ENCODE data around the gene TCERG1L.

The TCERG1L gene

GRCh38 chr10:131047501-131047900, 264.0 kb downstream of the TCERG1L start:
- DNase-seq (ENCODE audit: low spot score), result no peak
- Mint-ChIP-seq H3K4me3 (no peak overlapping the region), H3K4me1 (ENCODE audit: low read depth) (no peaks in the 10 kb centered on the region), H3K27me3 (ENCODE audit: low read depth) (no peaks in the 10 kb centered on the region), H3K27ac (no peak overlapping the region), H3K36me3 (ENCODE audit: low read depth) (no peaks in the 10 kb centered on the region), H3K9me3 (peaks cover 8% of the 10 kb centered on the region)

DNA sequence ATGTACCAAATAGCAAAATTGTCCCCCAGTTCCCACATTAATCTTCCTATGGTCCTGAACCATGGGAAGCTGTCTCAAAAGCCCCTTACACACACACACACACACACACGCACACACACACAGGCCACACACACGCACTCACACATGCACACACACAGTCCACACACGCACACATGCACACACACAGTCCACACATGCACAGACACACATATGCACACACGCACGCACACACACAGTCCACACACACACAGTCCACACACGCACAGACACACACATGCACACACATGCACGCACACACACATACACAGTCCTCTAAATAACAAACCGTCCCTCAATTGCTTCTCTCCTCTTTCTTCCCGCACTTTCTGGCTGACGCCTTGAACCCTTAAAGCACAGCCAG, 265.3 kb downstream of the TCERG1L start:
- Mint-ChIP-seq H3K36me3 (ENCODE audit: low read depth) (no peaks in the 10 kb centered on the region), H3K4me3 (no peak overlapping the region), H3K27me3 (ENCODE audit: low read depth) (no peaks in the 10 kb centered on the region), H3K4me1 (ENCODE audit: low read depth) (no peaks in the 10 kb centered on the region), H3K27ac (no peak overlapping the region), H3K9me3 (peaks cover 4% of the 10 kb centered on the region)
- no peak for DNase-seq (ENCODE audit: low spot score)

GRCh38 chr10:131044379-131045111, 267.0 kb downstream of the TCERG1L start:
- H3K9me3 Mint-ChIP-seq, result no peaks in the 10 kb centered on the region
- H3K36me3 Mint-ChIP-seq (ENCODE audit: low read depth), result no peaks in the 10 kb centered on the region

DNA sequence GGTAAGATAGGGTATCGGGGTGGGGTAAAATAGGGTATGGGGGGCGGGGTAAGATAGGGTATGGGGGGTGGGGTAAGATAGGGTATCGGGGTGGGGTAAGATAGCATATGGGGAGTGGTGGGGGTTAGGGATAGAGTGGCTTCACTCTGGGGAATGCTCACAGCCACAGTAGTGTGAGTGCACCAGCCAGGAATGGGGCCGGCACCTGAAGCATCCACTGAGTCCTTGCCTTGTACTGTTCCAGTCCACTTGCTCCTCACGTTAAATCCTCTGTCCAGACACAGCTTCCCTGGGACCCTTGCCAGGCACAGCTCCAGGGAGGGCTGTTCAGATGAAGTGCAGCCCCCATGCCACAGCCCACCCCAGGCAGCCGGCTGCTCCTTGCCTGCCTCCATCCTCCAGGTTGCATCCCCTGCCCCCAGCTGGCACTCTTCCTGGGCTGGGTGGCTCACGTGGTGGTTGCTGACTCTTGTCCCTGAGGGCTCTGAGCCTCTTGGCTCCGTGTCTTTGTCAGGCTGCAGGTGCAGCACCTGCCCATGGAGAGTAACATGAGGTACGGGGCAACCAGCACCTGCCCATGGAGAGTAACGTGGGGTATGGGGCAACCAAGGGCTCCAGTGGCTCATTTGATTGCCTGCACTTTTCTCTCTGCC, 268.4 kb downstream of the TCERG1L start:
- H3K27me3 Mint-ChIP-seq (ENCODE audit: low read depth), result no peaks in the 10 kb centered on the region
- H3K4me3 Mint-ChIP-seq, result no peak overlapping the region
- H3K9me3 Mint-ChIP-seq, result no peaks in the 10 kb centered on the region
- H3K4me1 Mint-ChIP-seq (ENCODE audit: low read depth), result no peaks in the 10 kb centered on the region
- no peak for DNase-seq (ENCODE audit: low spot score)
- no peak overlapping the region for H3K27ac Mint-ChIP-seq
- H3K36me3 Mint-ChIP-seq (ENCODE audit: low read depth), result no peaks in the 10 kb centered on the region

More at GRCh38 chr10:131044379-131045111, 267.0 kb downstream of the TCERG1L start:
- DNase-seq (ENCODE audit: low spot score), result no peak
- Mint-ChIP-seq H3K4me3 (no peak overlapping the region), H3K27ac (no peak overlapping the region), H3K4me1 (ENCODE audit: low read depth) (no peaks in the 10 kb centered on the region), H3K27me3 (ENCODE audit: low read depth) (no peaks in the 10 kb centered on the region)
